ENCODE data around the gene ATF6. TPM values are rescaled to one million over a fixed set of nuclear protein-coding genes. Genes with fewer than 3 reads are reported as not detected.

ATF6 gene
- polyA plus RNA-seq, 2 of the 4 experiments (the other 2 are of a cell fraction), result 8.6 to 28.0 TPM

GRCh38 chr1:161921990-161922389 is 155.9 kb downstream of the ATF6 start:
- Histone ChIP-seq H3K4me3 (no peak overlapping the region), H3K9me3 (no peaks in the 10 kb centered on the region), H3K4me2 (no peak overlapping the region), H3K4me1 (0 out of 3 replicates have a peak, but pooled peaks cover 4% of the 10 kb centered on the region), H3K27ac (no peak overlapping the region)
- ChIA-PET POLR2A (no interaction called here), CTCF (interaction anchor here (1.1 kb wide), 1 partner anchor 16 kb away, joined by 3 read pairs; no protein-coding TSS in a partner anchor)
- FAIRE-seq (no peak), DNase-seq (ENCODE audit: low read depth in 1 of 2, low spot score in 1 of 2) (no peak), ATAC-seq (no peak)
- TF ChIP-seq CTCF (IDR thresholded peaks at IDR 0.05), result no peak
- no peak for TF ChIP-seq FOSL2 (IDR thresholded peaks at IDR 0.05)
- TF ChIP-seq FOSL2 (CRISPR knock-in tag; IDR thresholded peaks at IDR 0.05), result peak; percentile 54
- TF ChIP-seq CHD4 (IDR thresholded peaks at IDR 0.05; ENCODE audit: borderline replicate concordance), result no peak
- TF ChIP-seq ZNF302 (CRISPR knock-in tag; IDR thresholded peaks at IDR 0.05), result no peak
- WGBS (ENCODE audit: missing lambda C conversion rate), result 62% methylated on average over 1 of the region's 1 CpG

GRCh38 chr1:161928056-161928455 is 161.9 kb downstream of the ATF6 start:
- Histone ChIP-seq H3K4me1 (no peaks in the 10 kb centered on the region), H3K4me3 (no peak overlapping the region), H3K4me2 (no peak overlapping the region), H3K27ac (no peak overlapping the region), H3K9me3 (no peaks in the 10 kb centered on the region)
- ChIA-PET POLR2A (no interaction called here), CTCF (interaction anchor here (0.6 to 2.0 kb wide), 2 partner anchors 22 to 370 kb away, joined by 4 to 5 read pairs; no protein-coding TSS in a partner anchor)
- no peak for FAIRE-seq
- 81% methylated on average over 2 of the region's 2 CpGs for WGBS (ENCODE audit: missing lambda C conversion rate)
- TF ChIP-seq HDAC2 (IDR thresholded peaks at IDR 0.05) (no peak), FOXS1 (CRISPR knock-in tag; IDR thresholded peaks at IDR 0.05) (no peak), BCL3 (IDR thresholded peaks at IDR 0.05) (no peak), HES2 (IDR thresholded peaks at IDR 0.05) (no peak)
- no peak for ATAC-seq
- DNase-seq (ENCODE audit: low read depth in 1 of 2, low spot score in 1 of 2), result no peak

- ChIA-PET CTCF (interaction anchor here (1.5 to 2.0 kb wide), 2 partner anchors 11 to 24 kb away, joined by 4 to 5 read pairs; no protein-coding TSS in a partner anchor), POLR2A (no interaction called here)
- DNase-seq (ENCODE audit: low read depth in 1 of 2, low spot score in 1 of 2) (no peak), ATAC-seq (no peak), FAIRE-seq (no peak)
- no peak for TF ChIP-seq JUN (IDR thresholded peaks at IDR 0.05)
- no peak for TF ChIP-seq EP300 (IDR thresholded peaks at IDR 0.05)
- TF ChIP-seq CEBPB (IDR thresholded peaks at IDR 0.05), result no peak
- no peak for TF ChIP-seq ZNF302 (CRISPR knock-in tag; IDR thresholded peaks at IDR 0.05)
- no peak for TF ChIP-seq ATOH8 (CRISPR knock-in tag; IDR thresholded peaks at IDR 0.05; ENCODE audit: low read depth)
- TF ChIP-seq MAX (IDR thresholded peaks at IDR 0.05), result no peak
- no peak for TF ChIP-seq BCL3 (IDR thresholded peaks at IDR 0.05)
- TF ChIP-seq CBX8 (IDR thresholded peaks at IDR 0.05), result no peak
- no peak for TF ChIP-seq RAD21 (conservative IDR thresholded peaks at IDR 0.05 in 1 of 2, IDR thresholded peaks at IDR 0.05 in 1 of 2)
- TF ChIP-seq REST (IDR thresholded peaks at IDR 0.05), result no peak
- no peak for TF ChIP-seq FOSL2 (IDR thresholded peaks at IDR 0.05)
- no peak for TF ChIP-seq FOSL2 (CRISPR knock-in tag; IDR thresholded peaks at IDR 0.05)
- TF ChIP-seq USF2 (IDR thresholded peaks at IDR 0.05), result no peak
- no peak for TF ChIP-seq BHLHE40 (IDR thresholded peaks at IDR 0.05; ENCODE audit: low read depth, low read length)
- no peak for TF ChIP-seq POLR2AphosphoS2 (conservative IDR thresholded peaks at IDR 0.05; ENCODE audit: low read length)
- TF ChIP-seq FOSB (CRISPR knock-in tag; IDR thresholded peaks at IDR 0.05), result no peak
- H3K27ac ChIP-seq, result no peak overlapping the region
- H3K4me1 ChIP-seq, result no peaks in the 10 kb centered on the region
- no peak overlapping the region for H3K4me2 ChIP-seq
- H3K4me3 ChIP-seq, result no peak overlapping the region
- no peaks in the 10 kb centered on the region for H3K9me3 ChIP-seq
- WGBS (ENCODE audit: missing lambda C conversion rate), result 90% methylated on average over 1 of the region's 1 CpG
Measured at GRCh38 chr1:161929137-161929536, 163.0 kb downstream of the ATF6 start.
